GM10266 (cell line): Measurements from ENCODE around the gene KHNYN.
"Not testable (repeated sequence)": the region's sequence is repeated elsewhere in the genome, so short reads cannot be mapped to it uniquely, and the experiment has no call there.

Experiments
- DNase-seq: peaks from one replicate; pipeline ENCODE4 v3.0.0; 2012; ENCODE audit errors: extremely low spot score
- CTCF ChIP-seq: IDR thresholded peaks from 2 replicates; pipeline ENCODE4 v1.5.1; 2012; ENCODE audit warnings: mild to moderate bottlenecking, low read depth; ENCODE audit not compliant: control insufficient read depth, insufficient read depth; ENCODE audit errors: missing control alignments

Gene KHNYN

GRCh38 chr14:24429395-24430142 is at the start of gene KHNYN, which contains the start of gene CBLN3:
Gene KHNYN (plus strand): TSS chr14:24429954. CDS start chr14:24430731, 777 bp downstream.
Gene CBLN3 (minus strand): TSS chr14:24429668. CDS start chr14:24429054, 614 bp downstream.
- no peak for TF ChIP-seq CTCF
- DNase-seq, result peak; percentile 97

GRCh38 chr14:24381363-24382063 is 48.2 kb upstream of the KHNYN start:
- no peak for DNase-seq
- no peak for TF ChIP-seq CTCF

GRCh38 chr14:24382064-24382371 is 47.7 kb upstream of the KHNYN start:
- TF ChIP-seq CTCF, result no peak
- no peak for DNase-seq

GRCh38 chr14:24384169-24384568 is 45.6 kb upstream of the KHNYN start:
- no peak for DNase-seq
- no peak for TF ChIP-seq CTCF

GRCh38 chr14:24385524-24385923 is 44.2 kb upstream of the KHNYN start:
- DNase-seq, result no peak
- no peak for TF ChIP-seq CTCF

GRCh38 chr14:24387009-24387345 is 42.8 kb upstream of the KHNYN start:
- no peak for DNase-seq
- no peak for TF ChIP-seq CTCF

- not testable (repeated sequence) for DNase-seq
These were observed 42.2 kb upstream of the KHNYN start for GRCh38 chr14:24387579-24387978.
